HG02840 (cell line): Measurements from ENCODE around the gene TAF11.
A peak's percentile ranks its signal among the peaks of the same experiment; 100 is the strongest.
"Not testable (repeated sequence)": the region's sequence is repeated elsewhere in the genome, so short reads cannot be mapped to it uniquely, and the experiment has no call there.

Experiments
- ATAC-seq: cut with Tn5 transposase; IDR thresholded peaks from one replicate; pipeline ENCODE4 v1.9.1; 2021; ENCODE audit warnings: mild to moderate bottlenecking, moderate library complexity, moderate number of reproducible peaks; ENCODE audit not compliant: unreplicated experiment, low FRiP score

The TAF11 gene

GRCh38 chr6:34887753-34888513 lies at the start of gene TAF11:
TSS of gene TAF11 (minus strand) at chr6:34888042. CDS start at chr6:34887957, 85 bp downstream.
- ATAC-seq, result peak; percentile 75

GRCh38 chr6:34934516-34934915 lies 46.7 kb upstream of the TAF11 start:
- no peak for ATAC-seq

GRCh38 chr6:34932202-34932601 lies 44.4 kb upstream of the TAF11 start:
- not testable (repeated sequence) for ATAC-seq

- no peak for ATAC-seq
Observed at GRCh38 chr6:34930221-34930620, 42.4 kb upstream of the TAF11 start.

GRCh38 chr6:34929241-34929978 lies 41.6 kb upstream of the TAF11 start:
- ATAC-seq, result no peak

- ATAC-seq, result no peak
Observed at GRCh38 chr6:34928695-34929094, 40.9 kb upstream of the TAF11 start.

- ATAC-seq, result no peak
Observed at GRCh38 chr6:34928220-34928619, 40.4 kb upstream of the TAF11 start.

GRCh38 chr6:34926655-34927054 lies 38.8 kb upstream of the TAF11 start:
- no peak for ATAC-seq

GRCh38 chr6:34924831-34925625 lies 37.2 kb upstream of the TAF11 start:
- ATAC-seq, result no peak

GRCh38 chr6:34922177-34922663 lies 34.4 kb upstream of the TAF11 start:
- no peak for ATAC-seq

- no peak for ATAC-seq
Observed at GRCh38 chr6:34920097-34920496, 32.3 kb upstream of the TAF11 start.

- ATAC-seq, result no peak
Observed at GRCh38 chr6:34919651-34920050, 31.8 kb upstream of the TAF11 start.

GRCh38 chr6:34917626-34918285 lies 29.9 kb upstream of the TAF11 start:
- no peak for ATAC-seq

- no peak for ATAC-seq
Observed at GRCh38 chr6:34916348-34916967, 28.6 kb upstream of the TAF11 start.

- ATAC-seq, result no peak
Observed at GRCh38 chr6:34914358-34914757, 26.5 kb upstream of the TAF11 start.

- ATAC-seq, result no peak
Observed at GRCh38 chr6:34912715-34913464, 25.0 kb upstream of the TAF11 start.

GRCh38 chr6:34911822-34912221 lies 24.0 kb upstream of the TAF11 start:
- ATAC-seq, result no peak

GRCh38 chr6:34909320-34909883 lies 21.6 kb upstream of the TAF11 start:
- no peak for ATAC-seq

- no peak for ATAC-seq
Observed at GRCh38 chr6:34908194-34908593, 20.4 kb upstream of the TAF11 start.
